NCI-H526 (cell line): Measurements from ENCODE around the gene RPS6KA2.

Experiments
- DNase-seq, 2 experiments: peaks; one replicate each; lab custom pipeline; 2025; lab: John Stamatoyannopoulos, UW

RPS6KA2 gene

GRCh38 chr6:166573511-166574216 is 53.4 kb downstream of the RPS6KA2 start:
- no peak for DNase-seq

- DNase-seq: no peak
Observed at GRCh38 chr6:166572370-166573261, 54.4 kb downstream of the RPS6KA2 start.

- no peak for DNase-seq
Observed at GRCh38 chr6:166570929-166571713, 55.9 kb downstream of the RPS6KA2 start.

GRCh38 chr6:166569206-166569605 is 57.8 kb downstream of the RPS6KA2 start:
- DNase-seq: no peak

- DNase-seq: no peak
Observed at GRCh38 chr6:166567813-166568212, 59.2 kb downstream of the RPS6KA2 start.

GRCh38 chr6:166567107-166567506 is 59.9 kb downstream of the RPS6KA2 start:
- DNase-seq: no peak

- no peak for DNase-seq
Observed at GRCh38 chr6:166566026-166567011, 60.7 kb downstream of the RPS6KA2 start.

GRCh38 chr6:166565084-166565967 is 61.7 kb downstream of the RPS6KA2 start:
- DNase-seq: no peak

- peak; percentile 42 to 80 for DNase-seq
Observed at GRCh38 chr6:166563805-166564204, 63.2 kb downstream of the RPS6KA2 start.

- no peak for DNase-seq
Observed at GRCh38 chr6:166563200-166563599, 63.9 kb downstream of the RPS6KA2 start.

- no peak for DNase-seq
Observed at GRCh38 chr6:166562726-166563125, 64.3 kb downstream of the RPS6KA2 start.

GRCh38 chr6:166561771-166562359 is 65.2 kb downstream of the RPS6KA2 start:
- DNase-seq: no peak

- no peak for DNase-seq
Observed at GRCh38 chr6:166560222-166560621, 66.8 kb downstream of the RPS6KA2 start.

GRCh38 chr6:166559662-166560061 is 67.4 kb downstream of the RPS6KA2 start:
- DNase-seq: no peak

- DNase-seq: no peak
Observed at GRCh38 chr6:166559211-166559610, 67.8 kb downstream of the RPS6KA2 start.

GRCh38 chr6:166558156-166559005 is 68.7 kb downstream of the RPS6KA2 start:
- no peak for DNase-seq

GRCh38 chr6:166556863-166557322 is 70.2 kb downstream of the RPS6KA2 start:
- DNase-seq: no peak

GRCh38 chr6:166556336-166556735 is 70.7 kb downstream of the RPS6KA2 start:
- DNase-seq: no peak

- DNase-seq: no peak
Observed at GRCh38 chr6:166555086-166555485, 72.0 kb downstream of the RPS6KA2 start.
